ENCODE data around the gene PIK3CD. TPM values are rescaled to one million over a fixed set of nuclear protein-coding genes. Genes with fewer than 3 reads are reported as not detected.
A peak's percentile ranks its signal among the peaks of the same experiment; 100 is the strongest.

Gene PIK3CD
- total and polyA plus RNA-seq, 2 of the 4 experiments (the other 2 are of a cell fraction), result 5.0 to 12.1 TPM

GRCh38 chr1:9703681-9704080, 52.1 kb downstream of the PIK3CD start:
- intact Hi-C loops (cut with micrococcal nuclease), result no loop called here
- 0 out of 3 replicates have a peak overlapping the region, but pooled peaks have one; percentile 21 for H2BK15ac ChIP-seq (ENCODE audit: low read depth, low read length)

More at GRCh38 chr1:9703681-9704080, 52.1 kb downstream of the PIK3CD start:
- Histone ChIP-seq H3K23ac (ENCODE audit: low read depth, low read length) (no peak overlapping the region), H4K20me1 (ENCODE audit: insufficient read depth, low read length) (peaks cover 6% of the 10 kb centered on the region; the same call in 1 of the 2 replicates), H3K9me3 (ENCODE audit: control insufficient read depth, insufficient read depth, low read length) (no peaks in the 10 kb centered on the region), H3K18ac (ENCODE audit: low read depth, low read length) (no peak overlapping the region), H3K9ac (ENCODE audit: low read depth, low read length) (no peak overlapping the region), H3K4ac (ENCODE audit: low read depth, low read length) (no peak overlapping the region), H2AK5ac (ENCODE audit: low read depth, low read length) (no peak overlapping the region; the same call in 1 of the 2 replicates), H2BK120ac (ENCODE audit: low read depth, low read length) (no peak overlapping the region; the same call in 1 of the 2 replicates), H3K27me3 (ENCODE audit: control insufficient read depth, insufficient read depth, low read length) (no peaks in the 10 kb centered on the region), H3K4me1 (ENCODE audit: control insufficient read depth, insufficient read depth, low read length) (peaks cover 12% of the 10 kb centered on the region), H4K8ac (ENCODE audit: low read depth in 2 of 2, low read length in 2 of 2) (no peak overlapping the region), H3K4me2 (ENCODE audit: low read depth, low read length) (no peak overlapping the region), H2AFZ (replicated peaks; ENCODE audit: low read length, poor library complexity) (no peak overlapping the region), H2AK9ac (replicated peaks; ENCODE audit: low read depth, low read length, poor library complexity) (no peak overlapping the region), H3K56ac (ENCODE audit: extremely low read depth, insufficient read depth, low read length) (no peak overlapping the region), H4K5ac (ENCODE audit: low read depth, low read length) (no peak overlapping the region), H3K27ac (ENCODE audit: insufficient read depth, low read length) (no peak overlapping the region), H3K79me1 (ENCODE audit: low read depth in 1 of 2, low read length in 2 of 2) (peaks cover 24 to 55% of the 10 kb centered on the region in 2 experiments), H3K14ac (replicated peaks; ENCODE audit: low read depth, low read length) (no peak overlapping the region; the same call in 1 of the 2 replicates), H4K91ac (ENCODE audit: insufficient read depth, low read depth, low read length) (no peak overlapping the region), H2BK20ac (ENCODE audit: low read depth, low read length) (0 out of 2 replicates have a peak overlapping the region, but pooled peaks have one; percentile 0), H3K36me3 (ENCODE audit: control insufficient read depth, insufficient read depth, low read length) (no peaks in the 10 kb centered on the region), H3K9me1 (ENCODE audit: insufficient read depth, low read length) (peaks cover 20% of the 10 kb centered on the region), H2BK5ac (ENCODE audit: low read depth, low read length, poor library complexity, severe bottlenecking) (no peak overlapping the region), H3K4me3 (ENCODE audit: insufficient read depth, low read depth, low read length) (no peak overlapping the region)
- dilution Hi-C loops (cut with HindIII; ENCODE audit: low sequenced_read_pairs, unreplicated experiment), result no loop called here
- ChIA-PET CTCF (no interaction called here), POLR2A (ENCODE audit: unreplicated experiment) (no interaction called here)
- in situ Hi-C loops (cut with MboI; ENCODE audit: low sequenced_read_pairs), result no loop called here
- TF ChIP-seq MAZ (IDR thresholded peaks at IDR 0.05; ENCODE audit: borderline replicate concordance, low read depth, low read length) (no peak), MXI1 (IDR thresholded peaks at IDR 0.05; ENCODE audit: borderline replicate concordance, low read depth, low read length) (no peak), FOS (IDR thresholded peaks at IDR 0.05; ENCODE audit: low read depth, low read length) (no peak), POLR2A (IDR thresholded peaks at IDR 0.05; ENCODE audit: low read depth, low read length) (no peak), RCOR1 (IDR thresholded peaks at IDR 0.05; ENCODE audit: insufficient replicate concordance, low read length) (no peak), SMC3 (IDR thresholded peaks at IDR 0.05; ENCODE audit: low read depth, low read length) (no peak), CEBPB (IDR thresholded peaks at IDR 0.05; ENCODE audit: low read depth, low read length) (no peak), CTCF (conservative IDR thresholded peaks at IDR 0.05; ENCODE audit: low read depth, low read length) (no peak), MAFK (IDR thresholded peaks at IDR 0.05; ENCODE audit: low read depth, low read length) (no peak)
- no peak for ATAC-seq (ENCODE audit: low read depth)
- DNase-seq, result no peak
- no TSS peak for BruUV-seq (replicated peaks)
- WGBS, 2 experiments (ENCODE audit: extremely low coverage in 2 of 2, insufficient read length in 1 of 2), result no CpG with 5 or more reads among the region's 3 CpGs

All from IMR-90 (cell line).